ENCODE data around the gene HSPB6. TPM values are rescaled to one million over a fixed set of nuclear protein-coding genes. Genes with fewer than 3 reads are reported as not detected.

The HSPB6 gene
- total RNA-seq, 1 donor from 2014 or later, result 0.49 TPM

DNA sequence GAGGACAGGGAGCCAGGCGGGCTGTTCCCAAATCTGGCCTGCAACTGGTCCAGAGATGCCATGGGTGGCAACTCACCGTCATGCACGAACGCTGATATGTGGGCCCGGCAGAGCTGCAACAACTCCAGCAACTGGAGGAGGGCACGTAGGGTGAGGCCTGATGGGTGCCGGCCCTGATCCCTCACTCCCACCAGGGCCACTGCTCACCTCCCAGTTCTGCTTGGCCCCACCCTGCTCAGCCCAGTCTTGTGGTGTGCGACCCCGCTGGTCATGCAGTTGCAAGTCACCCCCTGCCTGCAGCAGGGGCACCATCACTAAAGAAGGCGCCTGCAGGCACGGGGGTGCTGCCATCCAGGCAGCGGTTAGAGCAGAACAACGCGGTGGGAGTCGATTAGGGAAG lies 35.5 kb upstream of the HSPB6 start:
- Mint-ChIP-seq H3K27ac (ENCODE audit: unreplicated experiment) (no peak overlapping the region), H3K4me3 (ENCODE audit: unreplicated experiment) (no peak overlapping the region)

DNA sequence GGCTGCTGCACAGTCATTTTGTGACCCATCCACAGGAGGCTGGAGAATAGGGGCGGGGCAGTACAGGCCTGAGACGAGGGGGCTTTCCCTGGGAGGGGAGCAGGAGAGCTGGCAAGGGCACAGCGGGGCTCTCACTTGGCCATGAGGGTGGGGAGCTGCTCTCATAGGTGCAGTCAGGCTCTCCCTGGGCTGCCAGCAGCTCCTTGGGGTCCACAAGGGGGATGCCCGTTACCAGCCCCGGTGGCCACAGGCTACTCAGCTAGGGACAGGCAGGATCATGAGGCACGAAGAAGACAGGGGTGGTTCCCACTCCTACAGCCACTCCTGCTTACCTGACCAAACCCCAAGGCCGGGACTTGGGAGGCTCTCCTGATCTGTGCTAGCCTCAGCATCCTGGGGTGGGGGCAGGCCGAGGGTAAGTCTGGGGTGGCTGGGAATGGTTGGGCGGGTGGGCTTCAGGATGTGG lies 35.0 kb upstream of the HSPB6 start:
- DNase-seq, result no peak
- Mint-ChIP-seq H3K4me1 (ENCODE audit: low read depth, unreplicated experiment) (no peaks in the 10 kb centered on the region), H3K27me3 (ENCODE audit: unreplicated experiment) (peaks cover 13% of the 10 kb centered on the region), H3K4me3 (ENCODE audit: unreplicated experiment) (no peak overlapping the region), H3K9me3 (ENCODE audit: unreplicated experiment) (peaks cover 3% of the 10 kb centered on the region), H3K36me3 (ENCODE audit: unreplicated experiment) (no peaks in the 10 kb centered on the region), H3K27ac (ENCODE audit: unreplicated experiment) (no peak overlapping the region)
- TF ChIP-seq, protein P1, sequence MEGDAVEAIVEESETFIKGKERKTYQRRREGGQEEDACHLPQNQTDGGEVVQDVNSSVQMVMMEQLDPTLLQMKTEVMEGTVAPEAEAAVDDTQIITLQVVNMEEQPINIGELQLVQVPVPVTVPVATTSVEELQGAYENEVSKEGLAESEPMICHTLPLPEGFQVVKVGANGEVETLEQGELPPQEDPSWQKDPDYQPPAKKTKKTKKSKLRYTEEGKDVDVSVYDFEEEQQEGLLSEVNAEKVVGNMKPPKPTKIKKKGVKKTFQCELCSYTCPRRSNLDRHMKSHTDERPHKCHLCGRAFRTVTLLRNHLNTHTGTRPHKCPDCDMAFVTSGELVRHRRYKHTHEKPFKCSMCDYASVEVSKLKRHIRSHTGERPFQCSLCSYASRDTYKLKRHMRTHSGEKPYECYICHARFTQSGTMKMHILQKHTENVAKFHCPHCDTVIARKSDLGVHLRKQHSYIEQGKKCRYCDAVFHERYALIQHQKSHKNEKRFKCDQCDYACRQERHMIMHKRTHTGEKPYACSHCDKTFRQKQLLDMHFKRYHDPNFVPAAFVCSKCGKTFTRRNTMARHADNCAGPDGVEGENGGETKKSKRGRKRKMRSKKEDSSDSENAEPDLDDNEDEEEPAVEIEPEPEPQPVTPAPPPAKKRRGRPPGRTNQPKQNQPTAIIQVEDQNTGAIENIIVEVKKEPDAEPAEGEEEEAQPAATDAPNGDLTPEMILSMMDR (IDR thresholded peaks at IDR 0.05; ENCODE audit: partially characterized antibody, unreplicated experiment), result no peak

More for the DNA sequence above, 35.5 kb upstream of the HSPB6 start:
- TF ChIP-seq, protein P1 (IDR thresholded peaks at IDR 0.05; ENCODE audit: partially characterized antibody, unreplicated experiment), result no peak
- no peak for DNase-seq
- no peaks in the 10 kb centered on the region for H3K4me1 Mint-ChIP-seq (ENCODE audit: low read depth, unreplicated experiment)
- H3K36me3 Mint-ChIP-seq (ENCODE audit: unreplicated experiment), result no peaks in the 10 kb centered on the region
- H3K27me3 Mint-ChIP-seq (ENCODE audit: unreplicated experiment), result peaks cover 16% of the 10 kb centered on the region
- H3K9me3 Mint-ChIP-seq (ENCODE audit: unreplicated experiment), result peaks cover 3% of the 10 kb centered on the region

DNA sequence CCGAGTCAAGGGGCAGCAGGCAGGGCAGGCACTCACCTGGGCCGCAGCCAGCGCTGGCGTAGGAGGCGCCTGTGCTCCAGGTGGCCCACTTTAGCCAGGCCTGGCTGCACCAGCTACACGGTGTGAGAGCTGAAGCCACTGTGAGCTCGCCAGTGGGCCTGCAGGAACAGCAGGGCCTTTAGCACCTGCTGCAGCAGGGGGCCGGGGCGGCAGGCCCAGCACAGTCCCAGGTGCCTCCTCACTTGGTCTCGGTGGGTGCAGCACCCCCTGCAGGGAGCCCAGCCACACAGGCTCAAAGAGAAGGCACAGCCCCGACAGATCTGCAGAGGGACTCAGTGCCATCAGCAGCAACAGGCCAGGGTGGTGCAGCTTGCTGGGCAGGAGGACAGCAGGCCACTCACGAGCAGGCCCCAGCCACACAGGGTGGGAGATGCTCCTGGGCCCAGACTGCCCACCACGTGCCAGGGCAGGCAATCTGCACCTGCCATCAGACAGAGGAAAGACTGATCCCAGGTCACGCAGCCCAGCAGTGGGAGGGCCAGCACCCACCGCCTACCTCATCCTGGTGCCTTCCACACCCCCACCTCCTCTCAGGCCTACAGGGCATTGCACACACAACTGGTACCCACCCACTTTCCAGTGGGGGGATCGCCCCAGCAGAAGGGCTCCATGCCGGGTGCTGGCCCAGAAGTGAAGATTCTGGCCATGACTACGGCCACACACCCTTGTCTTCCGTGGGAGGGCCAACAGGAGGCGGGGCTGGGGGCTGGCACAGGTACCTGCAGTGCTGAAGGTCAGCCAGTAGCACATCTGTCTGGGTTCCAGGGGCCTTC lies 34.4 kb upstream of the HSPB6 start:
- Mint-ChIP-seq H3K36me3 (ENCODE audit: unreplicated experiment) (peaks cover 1% of the 10 kb centered on the region), H3K9me3 (ENCODE audit: unreplicated experiment) (peaks cover 3% of the 10 kb centered on the region), H3K4me1 (ENCODE audit: low read depth, unreplicated experiment) (peaks cover under 1% of the 10 kb centered on the region), H3K27me3 (ENCODE audit: unreplicated experiment) (peaks cover 8% of the 10 kb centered on the region), H3K27ac (ENCODE audit: unreplicated experiment) (no peak overlapping the region), H3K4me3 (ENCODE audit: unreplicated experiment) (no peak overlapping the region)
- TF ChIP-seq, protein P1 (IDR thresholded peaks at IDR 0.05; ENCODE audit: partially characterized antibody, unreplicated experiment), result no peak
- no peak for DNase-seq

DNA sequence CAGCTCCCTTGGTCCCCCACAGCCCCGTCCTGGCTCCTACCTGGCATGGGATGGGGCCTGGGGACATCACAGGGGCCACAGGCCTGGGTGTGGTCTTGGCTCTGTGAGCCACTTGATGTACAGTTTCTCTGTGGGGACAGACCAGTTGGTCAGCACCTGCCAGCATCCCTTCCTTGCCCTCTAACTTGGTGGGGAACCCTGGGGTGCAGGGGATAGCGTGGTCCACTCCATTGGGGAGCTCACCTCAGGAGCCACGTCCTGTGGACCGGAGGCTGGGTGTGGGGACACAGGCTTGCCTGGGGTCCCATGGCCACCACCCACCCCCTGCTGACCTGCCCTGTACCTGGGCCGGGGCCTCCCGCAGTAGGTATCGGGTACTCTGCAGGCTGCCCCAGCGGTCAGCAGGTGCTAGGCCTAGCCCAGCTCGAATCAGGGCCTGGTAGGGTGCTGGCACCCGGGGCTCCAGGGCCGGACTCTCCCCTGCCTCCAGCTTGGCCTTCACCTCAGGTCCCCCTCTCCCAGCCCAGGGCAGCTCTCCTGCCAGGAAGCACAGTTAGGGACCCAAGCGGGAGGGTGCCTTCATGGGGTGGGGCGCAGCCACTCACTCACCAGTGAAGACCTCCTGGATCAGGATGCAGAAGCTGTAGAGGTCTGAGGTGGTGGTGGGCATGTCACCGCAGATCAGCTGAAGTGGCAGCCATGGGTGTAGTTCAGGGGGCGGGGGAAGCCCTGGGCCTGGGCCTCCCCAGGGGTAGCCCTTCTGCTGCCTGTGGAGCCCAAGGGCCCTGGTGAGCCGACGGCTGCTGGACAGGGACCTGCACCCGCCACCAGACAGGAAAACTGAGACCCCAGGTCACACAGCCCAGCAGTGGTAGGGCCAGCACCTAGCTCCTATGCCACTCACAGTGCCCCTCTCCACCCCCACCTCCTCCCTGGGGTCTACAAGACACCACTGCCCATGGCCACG lies 33.4 kb upstream of the HSPB6 start:
- DNase-seq, result no peak
- Mint-ChIP-seq H3K27ac (ENCODE audit: unreplicated experiment) (no peak overlapping the region), H3K4me1 (ENCODE audit: low read depth, unreplicated experiment) (peaks cover 3% of the 10 kb centered on the region), H3K27me3 (ENCODE audit: unreplicated experiment) (peaks cover 4% of the 10 kb centered on the region), H3K36me3 (ENCODE audit: unreplicated experiment) (peaks cover 5% of the 10 kb centered on the region), H3K4me3 (ENCODE audit: unreplicated experiment) (no peak overlapping the region), H3K9me3 (ENCODE audit: unreplicated experiment) (peaks cover 3% of the 10 kb centered on the region)
- TF ChIP-seq, protein P1 (IDR thresholded peaks at IDR 0.05; ENCODE audit: partially characterized antibody, unreplicated experiment), result no peak

All from glutamatergic neuron (in vitro differentiated cells).